Measurements from ENCODE around the gene STX16.

STX16 gene

GRCh38 chr20:58701431-58702160 is 50.5 kb downstream of the STX16 start:
- Mint-ChIP-seq H3K4me3 (no peak overlapping the region), H3K4me1 (peaks cover 4 to 7% of the 10 kb centered on the region in 2 donors), H3K27ac (no peak overlapping the region), H3K36me3 (peaks cover 37 to 49% of the 10 kb centered on the region in 2 donors), H3K27me3 (no peaks in the 10 kb centered on the region), H3K9me3 (no peaks in the 10 kb centered on the region)
- ATAC-seq (replicated peaks) = no peak
- DNase-seq = no peak

- H3K27ac Mint-ChIP-seq = no peak overlapping the region
- H3K27me3 Mint-ChIP-seq = no peaks in the 10 kb centered on the region
- peaks cover 38 to 49% of the 10 kb centered on the region in 2 donors for H3K36me3 Mint-ChIP-seq
- no peak for DNase-seq
- no peak for ATAC-seq (replicated peaks)
- H3K9me3 Mint-ChIP-seq = no peaks in the 10 kb centered on the region
- peaks cover 4 to 7% of the 10 kb centered on the region in 2 donors for H3K4me1 Mint-ChIP-seq
- H3K4me3 Mint-ChIP-seq = no peak overlapping the region
Observed at GRCh38 chr20:58702161-58702510, 51.1 kb downstream of the STX16 start.

- no peaks in the 10 kb centered on the region for H3K27me3 Mint-ChIP-seq
- ATAC-seq (replicated peaks) (no peak), DNase-seq (no peak)
- no peaks in the 10 kb centered on the region for H3K9me3 Mint-ChIP-seq
- no peak overlapping the region for H3K4me3 Mint-ChIP-seq
- no peak overlapping the region for H3K27ac Mint-ChIP-seq
- H3K36me3 Mint-ChIP-seq = peaks cover 31 to 49% of the 10 kb centered on the region in 2 donors
- peaks cover 4 to 7% of the 10 kb centered on the region in 2 donors for H3K4me1 Mint-ChIP-seq
Observed at GRCh38 chr20:58702859-58703648, 52.0 kb downstream of the STX16 start.

- H3K9me3 Mint-ChIP-seq = no peaks in the 10 kb centered on the region
- H3K4me1 Mint-ChIP-seq = peaks cover 4 to 7% of the 10 kb centered on the region in 2 donors
- no peak overlapping the region for H3K4me3 Mint-ChIP-seq
- H3K27me3 Mint-ChIP-seq = no peaks in the 10 kb centered on the region
- no peak for ATAC-seq (replicated peaks)
- H3K36me3 Mint-ChIP-seq = peaks cover 27 to 52% of the 10 kb centered on the region in 2 donors
- no peak for DNase-seq
- no peak overlapping the region for H3K27ac Mint-ChIP-seq
Observed at GRCh38 chr20:58703765-58704371, 52.8 kb downstream of the STX16 start.

GRCh38 chr20:58705208-58705926 is 54.3 kb downstream of the STX16 start:
- H3K9me3 Mint-ChIP-seq = no peaks in the 10 kb centered on the region
- H3K27me3 Mint-ChIP-seq = no peaks in the 10 kb centered on the region
- no peak overlapping the region for H3K4me3 Mint-ChIP-seq
- peaks cover 21 to 50% of the 10 kb centered on the region in 2 donors for H3K36me3 Mint-ChIP-seq
- H3K27ac Mint-ChIP-seq = peak overlapping the region; percentile 25
- peaks cover under 1 to 3% of the 10 kb centered on the region in 2 donors for H3K4me1 Mint-ChIP-seq
- DNase-seq (no peak), ATAC-seq (replicated peaks) (no peak)

GRCh38 chr20:58706150-58706892 is 55.2 kb downstream of the STX16 start:
- H3K27ac Mint-ChIP-seq = no peak overlapping the region
- ATAC-seq (replicated peaks) = no peak
- H3K4me3 Mint-ChIP-seq = no peak overlapping the region
- DNase-seq = no peak
- no peaks in the 10 kb centered on the region for H3K27me3 Mint-ChIP-seq
- H3K4me1 Mint-ChIP-seq = no peaks in the 10 kb centered on the region
- no peaks in the 10 kb centered on the region for H3K9me3 Mint-ChIP-seq
- peaks cover 20 to 44% of the 10 kb centered on the region in 2 donors for H3K36me3 Mint-ChIP-seq

- Mint-ChIP-seq H3K27me3 (no peaks in the 10 kb centered on the region), H3K9me3 (no peaks in the 10 kb centered on the region), H3K4me1 (peaks cover under 1 to 3% of the 10 kb centered on the region in 2 donors), H3K4me3 (no peak overlapping the region), H3K36me3 (peaks cover 19 to 40% of the 10 kb centered on the region in 2 donors), H3K27ac (no peak overlapping the region)
- DNase-seq (no peak), ATAC-seq (replicated peaks) (no peak)
Observed at GRCh38 chr20:58706975-58707681, 56.0 kb downstream of the STX16 start.

- Mint-ChIP-seq H3K4me1 (peaks cover 5 to 6% of the 10 kb centered on the region in 2 donors), H3K4me3 (no peak overlapping the region), H3K36me3 (peaks cover 20 to 33% of the 10 kb centered on the region in 2 donors), H3K27me3 (no peaks in the 10 kb centered on the region), H3K9me3 (no peaks in the 10 kb centered on the region), H3K27ac (no peak overlapping the region)
- ATAC-seq (replicated peaks) (no peak), DNase-seq (no peak)
Observed at GRCh38 chr20:58707770-58708169, 56.7 kb downstream of the STX16 start.

- Mint-ChIP-seq H3K27ac (no peak overlapping the region), H3K36me3 (peaks cover 15 to 27% of the 10 kb centered on the region in 2 donors), H3K9me3 (no peaks in the 10 kb centered on the region), H3K4me1 (peaks cover 5 to 6% of the 10 kb centered on the region in 2 donors), H3K27me3 (no peaks in the 10 kb centered on the region), H3K4me3 (no peak overlapping the region)
- no peak for DNase-seq
- ATAC-seq (replicated peaks) = no peak
Observed at GRCh38 chr20:58708246-58708931, 57.3 kb downstream of the STX16 start.

GRCh38 chr20:58709013-58709702 is 58.1 kb downstream of the STX16 start:
- no peak overlapping the region for H3K27ac Mint-ChIP-seq

GRCh38 chr20:58709703-58710039 is 58.6 kb downstream of the STX16 start:
- Mint-ChIP-seq H3K27me3 (no peaks in the 10 kb centered on the region), H3K36me3 (peaks cover 17 to 29% of the 10 kb centered on the region in 2 donors), H3K4me3 (no peak overlapping the region), H3K27ac (no peak overlapping the region), H3K4me1 (peaks cover 6 to 7% of the 10 kb centered on the region in 2 donors), H3K9me3 (no peaks in the 10 kb centered on the region)
- ATAC-seq (replicated peaks) = no peak
- no peak for DNase-seq

More at GRCh38 chr20:58709013-58709702, 58.1 kb downstream of the STX16 start:
- Mint-ChIP-seq H3K9me3 (no peaks in the 10 kb centered on the region), H3K27me3 (no peaks in the 10 kb centered on the region), H3K4me1 (peaks cover 6 to 7% of the 10 kb centered on the region in 2 donors), H3K36me3 (peaks cover 14 to 25% of the 10 kb centered on the region in 2 donors), H3K4me3 (no peak overlapping the region)
- DNase-seq (no peak), ATAC-seq (replicated peaks) (no peak)

GRCh38 chr20:58710481-58711265 is 59.6 kb downstream of the STX16 start:
- ATAC-seq (replicated peaks) (no peak), DNase-seq (no peak)
- H3K4me1 Mint-ChIP-seq = peaks cover 6 to 7% of the 10 kb centered on the region in 2 donors
- H3K4me3 Mint-ChIP-seq = no peak overlapping the region
- H3K27ac Mint-ChIP-seq = no peak overlapping the region
- no peaks in the 10 kb centered on the region for H3K9me3 Mint-ChIP-seq
- peaks cover 20 to 23% of the 10 kb centered on the region in 2 donors for H3K36me3 Mint-ChIP-seq
- H3K27me3 Mint-ChIP-seq = no peaks in the 10 kb centered on the region
